Nephron progenitor cell (in vitro differentiated cells): Measurements from ENCODE around the gene DEAF1.

ENCODE experiments used
- DNase-seq: peaks from one replicate; pipeline ENCODE4 v3.0.0; 2021
- H3K27ac Mint-ChIP-seq: 2 replicates; pipeline ENCODE4 v1.8.0; 2021; ENCODE audit warnings: mild to moderate bottlenecking, moderate library complexity, mixed read lengths
- H3K27me3 Mint-ChIP-seq: 2 replicates; pipeline ENCODE4 v1.8.0; 2021; ENCODE audit warnings: mild to moderate bottlenecking, low read depth, mixed read lengths; ENCODE audit not compliant: poor library complexity
- H3K36me3 Mint-ChIP-seq: 2 replicates; pipeline ENCODE4 v1.8.0; 2021; ENCODE audit warnings: low read depth, mixed read lengths
- H3K4me1 Mint-ChIP-seq: 2 replicates; pipeline ENCODE4 v1.8.0; 2021; ENCODE audit warnings: mixed read lengths
- H3K4me3 Mint-ChIP-seq: 2 replicates; pipeline ENCODE4 v1.8.0; 2021; ENCODE audit warnings: mild to moderate bottlenecking, moderate library complexity, mixed read lengths
- H3K9me3 Mint-ChIP-seq: 2 replicates; pipeline ENCODE4 v1.8.0; 2021; ENCODE audit warnings: mild to moderate bottlenecking, moderate library complexity, mixed read lengths
- CTCF ChIP-seq: fragments of 200-600 bp; sonication (generic); IDR thresholded peaks from 2 replicates; pipeline ENCODE4 v1.5.0; 2021; ENCODE audit warnings: antibody characterized with exemption

The DEAF1 gene

GRCh38 chr11:598005-598680 lies 96.9 kb downstream of the DEAF1 start:
- H3K4me1 Mint-ChIP-seq, result no peaks in the 10 kb centered on the region
- no peaks in the 10 kb centered on the region for H3K9me3 Mint-ChIP-seq
- TF ChIP-seq CTCF, result no peak
- H3K36me3 Mint-ChIP-seq, result peaks cover 46% of the 10 kb centered on the region
- no peaks in the 10 kb centered on the region for H3K27me3 Mint-ChIP-seq
- no peak for DNase-seq
- H3K27ac Mint-ChIP-seq, result no peak overlapping the region
- no peak overlapping the region for H3K4me3 Mint-ChIP-seq

GRCh38 chr11:597166-597725 lies 97.8 kb downstream of the DEAF1 start:
- H3K27ac Mint-ChIP-seq, result peak overlapping the region; percentile 74
- TF ChIP-seq CTCF, result no peak
- no peak overlapping the region for H3K4me3 Mint-ChIP-seq
- no peaks in the 10 kb centered on the region for H3K9me3 Mint-ChIP-seq
- H3K4me1 Mint-ChIP-seq, result no peaks in the 10 kb centered on the region
- H3K27me3 Mint-ChIP-seq, result no peaks in the 10 kb centered on the region
- H3K36me3 Mint-ChIP-seq, result peaks cover 52% of the 10 kb centered on the region
- no peak for DNase-seq

GRCh38 chr11:596374-596773 lies 98.6 kb downstream of the DEAF1 start:
- H3K27me3 Mint-ChIP-seq, result no peaks in the 10 kb centered on the region
- peaks cover 49% of the 10 kb centered on the region for H3K36me3 Mint-ChIP-seq
- no peak for DNase-seq
- no peaks in the 10 kb centered on the region for H3K9me3 Mint-ChIP-seq
- no peak for TF ChIP-seq CTCF
- H3K27ac Mint-ChIP-seq, result no peak overlapping the region
- no peak overlapping the region for H3K4me3 Mint-ChIP-seq
- H3K4me1 Mint-ChIP-seq, result no peaks in the 10 kb centered on the region

- no peak for DNase-seq
- Mint-ChIP-seq H3K9me3 (no peaks in the 10 kb centered on the region), H3K4me3 (no peak overlapping the region), H3K36me3 (peaks cover 55% of the 10 kb centered on the region), H3K27ac (no peak overlapping the region), H3K27me3 (no peaks in the 10 kb centered on the region), H3K4me1 (no peaks in the 10 kb centered on the region)
- no peak for TF ChIP-seq CTCF
These were observed 99.6 kb downstream of the DEAF1 start for GRCh38 chr11:595400-595799.
